ENCODE measurements around the gene MRO.
"Not testable (repeated sequence)": the region's sequence is repeated elsewhere in the genome, so short reads cannot be mapped to it uniquely, and the experiment has no call there.

MRO gene

DNA sequence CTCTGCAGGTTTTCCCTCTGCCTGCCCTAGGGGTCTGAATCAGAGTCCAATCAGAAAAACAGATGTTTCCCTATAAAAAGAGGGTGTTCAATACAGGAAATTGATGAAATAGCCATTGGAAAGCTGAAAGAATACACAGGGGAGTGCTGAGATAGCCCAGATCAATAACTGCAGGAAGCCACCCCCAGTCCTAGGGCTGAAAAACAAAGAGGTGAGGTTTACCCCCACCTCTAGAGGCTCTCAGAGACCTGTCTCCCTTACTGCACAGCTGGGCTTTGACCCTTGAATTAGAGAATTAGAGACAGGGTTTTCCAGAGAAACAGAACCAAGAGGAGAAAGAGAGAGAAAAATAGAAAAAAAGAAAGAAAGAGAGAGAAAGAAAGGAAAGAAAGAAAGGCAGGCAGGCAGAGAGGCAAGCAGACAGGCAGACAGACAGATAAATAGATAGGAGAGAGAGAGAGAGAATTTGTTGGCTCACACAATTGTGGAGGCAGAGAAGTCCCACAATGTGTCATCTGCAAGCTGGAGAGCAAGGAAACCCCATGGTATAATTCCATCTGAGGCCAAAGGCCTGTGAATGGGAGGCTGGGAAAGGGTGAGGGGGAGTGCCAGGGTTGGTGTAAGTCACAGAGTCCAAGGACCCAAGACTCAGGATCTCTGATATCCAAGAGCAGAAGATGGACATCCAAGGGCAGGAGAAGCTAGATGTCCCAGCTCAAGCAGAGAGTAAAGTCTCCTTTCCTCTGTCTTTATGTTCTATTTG, 40.2 kb upstream of the MRO start:
- no peak overlapping the region for H3K4me3 ChIP-seq (ENCODE audit: low read depth, low read length)
- TF ChIP-seq, protein P1, sequence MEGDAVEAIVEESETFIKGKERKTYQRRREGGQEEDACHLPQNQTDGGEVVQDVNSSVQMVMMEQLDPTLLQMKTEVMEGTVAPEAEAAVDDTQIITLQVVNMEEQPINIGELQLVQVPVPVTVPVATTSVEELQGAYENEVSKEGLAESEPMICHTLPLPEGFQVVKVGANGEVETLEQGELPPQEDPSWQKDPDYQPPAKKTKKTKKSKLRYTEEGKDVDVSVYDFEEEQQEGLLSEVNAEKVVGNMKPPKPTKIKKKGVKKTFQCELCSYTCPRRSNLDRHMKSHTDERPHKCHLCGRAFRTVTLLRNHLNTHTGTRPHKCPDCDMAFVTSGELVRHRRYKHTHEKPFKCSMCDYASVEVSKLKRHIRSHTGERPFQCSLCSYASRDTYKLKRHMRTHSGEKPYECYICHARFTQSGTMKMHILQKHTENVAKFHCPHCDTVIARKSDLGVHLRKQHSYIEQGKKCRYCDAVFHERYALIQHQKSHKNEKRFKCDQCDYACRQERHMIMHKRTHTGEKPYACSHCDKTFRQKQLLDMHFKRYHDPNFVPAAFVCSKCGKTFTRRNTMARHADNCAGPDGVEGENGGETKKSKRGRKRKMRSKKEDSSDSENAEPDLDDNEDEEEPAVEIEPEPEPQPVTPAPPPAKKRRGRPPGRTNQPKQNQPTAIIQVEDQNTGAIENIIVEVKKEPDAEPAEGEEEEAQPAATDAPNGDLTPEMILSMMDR (conservative IDR thresholded peaks at IDR 0.05; ENCODE audit: low read depth, low read length): no peak
- no peak for DNase-seq (ENCODE audit: low read depth)

DNA sequence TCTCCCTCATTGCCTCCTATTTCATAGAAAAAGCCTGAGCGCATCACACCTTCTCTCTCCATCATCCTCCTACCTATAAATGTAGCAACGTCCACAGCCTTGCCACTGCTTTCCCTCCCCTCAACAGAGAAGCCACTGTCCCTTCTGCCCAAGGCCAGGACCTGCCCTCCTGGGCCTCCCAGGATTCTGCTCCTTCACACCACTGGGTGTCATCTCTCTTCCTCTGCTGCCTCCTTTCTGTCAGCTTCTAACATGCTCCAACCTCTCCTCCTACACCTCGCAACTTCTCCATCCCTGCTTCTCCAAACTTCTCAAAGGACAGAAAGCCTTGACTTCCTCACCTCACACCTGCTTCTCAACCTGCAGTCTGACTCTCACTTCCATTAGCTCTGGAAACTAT, 37.9 kb upstream of the MRO start:
- no peak overlapping the region for H3K4me3 ChIP-seq (ENCODE audit: low read depth, low read length)
- TF ChIP-seq, protein P1 (conservative IDR thresholded peaks at IDR 0.05; ENCODE audit: low read depth, low read length): peak; percentile 26
- DNase-seq (ENCODE audit: low read depth): no peak

DNA sequence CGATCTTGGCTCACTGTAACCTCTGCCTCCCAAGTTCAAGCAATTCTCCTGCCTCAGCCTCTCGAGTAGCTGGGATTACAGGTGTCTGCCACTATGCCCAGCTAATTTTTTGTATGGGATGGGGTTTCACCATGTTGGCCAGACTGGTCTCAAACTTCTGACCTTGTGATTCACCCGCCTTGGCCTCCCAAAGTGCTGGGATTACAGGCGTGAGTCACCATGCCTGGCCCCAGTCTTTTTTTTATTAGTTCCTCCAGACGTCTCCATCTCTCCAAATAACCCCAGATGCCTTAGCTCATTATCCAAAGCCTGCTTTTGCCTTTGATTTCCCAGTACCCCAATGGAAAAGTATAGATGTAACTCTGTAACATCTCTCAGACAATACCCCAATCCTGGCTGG, 37.4 kb upstream of the MRO start:
- DNase-seq (ENCODE audit: low read depth); H3K4me3 ChIP-seq (ENCODE audit: low read depth, low read length): not testable (repeated sequence)

DNA sequence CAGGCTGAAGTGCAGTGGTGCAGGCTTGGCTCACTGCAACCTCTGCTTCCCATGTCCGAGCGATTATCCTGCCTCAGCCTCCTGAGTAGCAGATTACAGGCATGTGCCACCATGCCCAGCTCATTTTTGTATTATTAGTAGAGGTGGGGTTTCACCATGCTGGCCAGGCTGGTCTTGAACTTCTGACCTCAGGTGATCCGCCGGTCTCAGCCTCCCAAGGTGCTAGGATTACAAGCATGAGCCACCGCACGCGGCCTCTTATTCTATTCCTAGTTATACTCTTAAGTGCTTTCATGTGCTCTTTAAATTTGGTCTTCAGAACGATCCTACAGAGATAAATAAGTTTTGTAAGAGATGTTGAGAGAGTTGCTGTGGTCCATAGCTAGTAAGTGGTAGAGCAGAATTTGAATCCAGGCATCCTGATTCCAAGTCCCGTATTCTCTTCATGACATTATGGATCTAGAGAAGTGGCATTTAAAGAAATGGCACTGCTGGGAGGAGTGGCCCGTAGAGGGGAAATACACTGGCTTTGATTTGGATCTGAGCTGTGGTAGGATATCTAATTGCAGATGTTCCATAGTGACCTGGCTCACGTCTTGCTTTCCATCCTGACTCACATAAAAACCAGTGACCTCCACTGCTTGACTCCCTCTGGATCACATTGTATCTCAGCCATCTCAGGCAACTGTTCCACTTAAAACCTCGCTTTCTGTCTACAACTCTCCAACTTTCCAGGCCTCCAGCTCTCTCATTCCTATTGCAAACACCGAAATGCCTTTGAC, 36.4 kb upstream of the MRO start:
- TF ChIP-seq, protein P1 (conservative IDR thresholded peaks at IDR 0.05; ENCODE audit: low read depth, low read length): no peak
- no peak for DNase-seq (ENCODE audit: low read depth)
- no peak overlapping the region for H3K4me3 ChIP-seq (ENCODE audit: low read depth, low read length)

DNA sequence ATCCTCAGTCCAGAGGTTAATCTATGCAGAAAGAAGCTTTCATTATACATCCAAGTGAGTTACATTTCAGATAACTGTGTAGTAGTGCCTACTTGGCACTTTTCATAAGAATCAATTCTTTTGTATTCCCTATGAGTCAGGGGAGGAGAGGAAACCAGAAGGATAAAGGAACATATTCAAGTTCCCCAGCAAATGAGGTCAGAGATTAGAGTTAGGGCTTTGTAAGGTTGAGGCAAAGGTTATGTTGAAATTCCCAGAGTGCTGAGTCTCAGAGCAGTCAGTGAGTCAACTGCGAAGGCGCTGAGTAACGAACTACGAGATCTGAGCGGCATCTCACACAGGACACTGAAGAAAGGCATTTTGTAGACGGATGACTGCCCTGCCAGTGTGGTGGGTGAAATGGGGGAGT, 34.1 kb upstream of the MRO start:
- peak; percentile 64 for DNase-seq (ENCODE audit: low read depth)
- no peak overlapping the region for H3K4me3 ChIP-seq (ENCODE audit: low read depth, low read length)
- TF ChIP-seq, protein P1 (conservative IDR thresholded peaks at IDR 0.05; ENCODE audit: low read depth, low read length): no peak

DNA sequence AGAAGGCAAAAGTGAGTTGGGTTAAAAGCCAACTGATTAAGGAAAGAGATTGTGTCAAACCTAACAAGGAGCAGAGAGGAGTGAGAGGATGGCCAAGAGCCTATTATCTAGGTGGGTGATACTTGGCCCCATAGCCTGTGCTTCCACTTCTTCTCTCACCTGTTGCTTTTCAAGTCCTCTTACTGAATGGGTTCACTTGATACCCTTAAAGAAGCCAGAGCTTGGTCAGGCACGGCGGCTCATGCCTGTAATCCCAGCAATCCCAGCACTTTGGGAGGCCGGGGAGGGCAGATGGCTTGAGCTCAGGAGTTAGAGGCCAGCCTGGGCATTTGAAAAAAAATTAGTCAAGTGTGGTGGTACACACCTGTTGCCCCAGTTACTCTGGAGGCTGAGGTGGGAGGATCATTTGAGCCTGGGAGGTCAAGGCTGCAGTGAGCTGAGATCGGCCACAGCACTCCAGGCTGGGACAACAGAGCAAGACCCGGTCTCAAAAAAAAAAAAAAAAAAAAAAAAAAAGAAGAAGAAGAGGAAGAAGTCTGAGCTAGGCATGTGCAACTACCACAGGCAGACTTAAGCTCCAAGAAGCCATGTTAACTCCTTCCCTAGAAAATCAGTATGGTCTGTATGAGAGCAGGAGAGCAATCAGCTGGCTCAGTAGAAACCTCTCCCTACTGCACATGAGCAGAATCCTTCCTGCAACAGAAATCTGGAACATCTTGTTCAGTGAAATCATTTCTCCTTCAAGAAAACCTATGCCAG, 30.7 kb upstream of the MRO start:
- no peak overlapping the region for H3K4me3 ChIP-seq (ENCODE audit: low read depth, low read length)
- TF ChIP-seq, protein P1 (conservative IDR thresholded peaks at IDR 0.05; ENCODE audit: low read depth, low read length): no peak
- no peak for DNase-seq (ENCODE audit: low read depth)

DNA sequence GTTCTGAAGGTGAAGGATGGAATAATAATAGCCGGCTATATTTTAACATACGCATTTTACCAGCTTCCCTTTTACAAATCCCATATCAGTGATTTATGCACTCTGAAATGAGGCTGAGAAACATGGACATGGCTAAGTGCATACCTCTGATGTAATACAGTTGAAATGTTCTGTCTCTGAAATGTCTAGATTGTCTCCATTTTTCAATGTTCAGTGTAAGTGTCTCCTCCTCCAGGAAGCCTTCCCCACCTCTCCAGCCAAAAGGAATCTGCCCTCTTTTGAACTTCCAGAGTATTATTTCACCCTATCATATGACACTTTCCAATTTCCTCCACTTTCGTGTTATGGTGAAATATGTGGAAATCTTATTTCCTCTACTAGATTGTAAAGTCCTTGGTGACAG, 29.6 kb upstream of the MRO start:
- no peak overlapping the region for H3K4me3 ChIP-seq (ENCODE audit: low read depth, low read length)
- DNase-seq (ENCODE audit: low read depth): peak; percentile 46
- TF ChIP-seq, protein P1 (conservative IDR thresholded peaks at IDR 0.05; ENCODE audit: low read depth, low read length): no peak

All from choroid plexus epithelial cell (primary cell).